Thyroid gland (tissue), 4 donors: ENCODE data around the gene MYZAP. TPM values are rescaled to one million over a fixed set of nuclear protein-coding genes. Genes with fewer than 3 reads are reported as not detected.

ENCODE experiments used
- DNase-seq, 2 donors: peaks; one replicate each; pipeline ENCODE4 v3.0.0-alpha.2; 2019
- H3K27ac ChIP-seq, 3 donors: fragments of 200-600 bp; sonication (generic); 1 replicate in 2 of 3; 2 replicates in 1 of 3; pipeline ENCODE4 v1.5.1; 2016 to 2019; ENCODE audit warnings: mild to moderate bottlenecking in 1 of 3, moderate library complexity in 1 of 3
- H3K27me3 ChIP-seq: fragments of 200-600 bp; sonication (generic); one replicate; pipeline ENCODE4 v1.5.1; 2019
- H3K36me3 ChIP-seq, 2 donors: fragments of 200-600 bp; sonication (generic); one replicate each; pipeline ENCODE4 v1.5.1; 2016 to 2019
- H3K4me1 ChIP-seq, 2 donors: fragments of 200-600 bp; sonication (generic); one replicate each; pipeline ENCODE4 v1.5.1; 2017 to 2019
- H3K4me3 ChIP-seq, 3 donors: fragments of 200-600 bp; sonication (generic); replicated peaks in 1 of 3; 1 replicate in 2 of 3; 2 replicates in 1 of 3; pipeline ENCODE4 v1.5.1; 2016; ENCODE audit warnings: mild to moderate bottlenecking in 1 of 3
- H3K9me3 ChIP-seq: fragments of 200-600 bp; sonication (generic); one replicate; pipeline ENCODE4 v1.5.1; 2017
- POLR2A ChIP-seq, 2 donors: fragments of 450-650 bp; IDR thresholded peaks; one replicate each; pipeline ENCODE4 v1.6.1; 2017; ENCODE audit warnings: antibody characterized with exemption in 2 of 2, mild to moderate bottlenecking in 2 of 2, moderate library complexity in 1 of 2
- WGBS, 2 donors: methylation state at CpG; one replicate each; pipeline ENCODE4 v1.1.5; 2017; 5-methylcytosine and 5-hydroxymethylcytosine counted together
- intact Hi-C: fragments of 100-400 bp; cut with DNase I; formaldehyde crosslinking; loops from one replicate; pipeline ENCODE4 v1.15.1; 2023
- total RNA-seq, 4 donors: library from RNA; depleted of rRNA; stranded (reverse); fragments of >200 nt; gene quantifications; one replicate each; pipeline ENCODE4 v1.2.3, GENCODE V29; 2016
- TF ChIP-seq, protein P1 (sequence below), 6 experiments: fragments of 200-600 bp in 3 of 6; fragments of 450-650 bp in 3 of 6; sonication (generic) in 3 of 6; IDR thresholded peaks; one replicate each; pipeline ENCODE4 v1.5.1; 2016 to 2019; ENCODE audit warnings: antibody characterized with exemption in 6 of 6, mild to moderate bottlenecking in 2 of 6, inconsistent platforms in 1 of 6, moderate library complexity in 1 of 6

Gene MYZAP
- total RNA-seq, 4 donors from 2014 or later = 3.2 to 20.7 (median 6.4) TPM

DNA sequence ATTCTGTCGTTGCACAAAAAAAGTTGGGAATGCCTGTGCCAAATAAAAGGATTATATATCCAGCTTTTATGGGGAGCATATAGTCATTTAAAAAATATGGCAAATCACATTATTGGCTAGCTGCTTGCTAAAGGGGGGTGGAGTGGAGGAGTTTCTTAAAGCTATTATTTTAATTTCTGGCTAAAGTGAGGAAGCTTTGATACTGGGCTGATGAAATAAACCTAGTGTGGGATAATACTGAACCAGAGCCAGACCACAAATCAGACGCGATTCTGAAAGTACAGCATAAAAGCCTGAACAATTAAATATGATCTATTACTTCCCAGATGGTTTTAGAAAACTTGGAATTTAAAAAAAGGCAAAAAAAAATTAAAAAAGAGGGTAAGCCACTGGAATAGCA is 129.2 kb downstream of the MYZAP start:
- no peaks in the 10 kb centered on the region for H3K9me3 ChIP-seq
- no peak for DNase-seq
- intact Hi-C loops = no loop called here
- TF ChIP-seq, protein P1, sequence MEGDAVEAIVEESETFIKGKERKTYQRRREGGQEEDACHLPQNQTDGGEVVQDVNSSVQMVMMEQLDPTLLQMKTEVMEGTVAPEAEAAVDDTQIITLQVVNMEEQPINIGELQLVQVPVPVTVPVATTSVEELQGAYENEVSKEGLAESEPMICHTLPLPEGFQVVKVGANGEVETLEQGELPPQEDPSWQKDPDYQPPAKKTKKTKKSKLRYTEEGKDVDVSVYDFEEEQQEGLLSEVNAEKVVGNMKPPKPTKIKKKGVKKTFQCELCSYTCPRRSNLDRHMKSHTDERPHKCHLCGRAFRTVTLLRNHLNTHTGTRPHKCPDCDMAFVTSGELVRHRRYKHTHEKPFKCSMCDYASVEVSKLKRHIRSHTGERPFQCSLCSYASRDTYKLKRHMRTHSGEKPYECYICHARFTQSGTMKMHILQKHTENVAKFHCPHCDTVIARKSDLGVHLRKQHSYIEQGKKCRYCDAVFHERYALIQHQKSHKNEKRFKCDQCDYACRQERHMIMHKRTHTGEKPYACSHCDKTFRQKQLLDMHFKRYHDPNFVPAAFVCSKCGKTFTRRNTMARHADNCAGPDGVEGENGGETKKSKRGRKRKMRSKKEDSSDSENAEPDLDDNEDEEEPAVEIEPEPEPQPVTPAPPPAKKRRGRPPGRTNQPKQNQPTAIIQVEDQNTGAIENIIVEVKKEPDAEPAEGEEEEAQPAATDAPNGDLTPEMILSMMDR (IDR thresholded peaks at IDR 0.05) = no peak
- no peak for TF ChIP-seq POLR2A (IDR thresholded peaks at IDR 0.05)
- H3K27me3 ChIP-seq = no peaks in the 10 kb centered on the region
- no peak overlapping the region for H3K4me3 ChIP-seq
- H3K4me1 ChIP-seq = no peaks in the 10 kb centered on the region
- WGBS, 2 donors = 74 to 78% methylated on average over 3 of the region's 3 CpGs
- peaks cover 0 to 7% of the 10 kb centered on the region in 2 donors for H3K36me3 ChIP-seq
- no peak overlapping the region for H3K27ac ChIP-seq

- intact Hi-C loops = no loop called here
- TF ChIP-seq, protein P1 (IDR thresholded peaks at IDR 0.05) = no peak
- TF ChIP-seq POLR2A (IDR thresholded peaks at IDR 0.05) = no peak
Measured at GRCh38 chr15:57726411-57726810, 134.7 kb downstream of the MYZAP start.

GRCh38 chr15:57727031-57727430 is 135.3 kb downstream of the MYZAP start:
- intact Hi-C loops = no loop called here

More at GRCh38 chr15:57726411-57726810, 134.7 kb downstream of the MYZAP start:
- DNase-seq = no peak
- no peaks in the 10 kb centered on the region for H3K27me3 ChIP-seq
- 90 to 92% methylated on average over 3 of the region's 3 CpGs for WGBS, 2 donors
- H3K36me3 ChIP-seq = no peaks in the 10 kb centered on the region
- H3K4me3 ChIP-seq = no peak overlapping the region
- no peaks in the 10 kb centered on the region for H3K9me3 ChIP-seq
- no peak overlapping the region for H3K27ac ChIP-seq
- no peaks in the 10 kb centered on the region for H3K4me1 ChIP-seq

DNA sequence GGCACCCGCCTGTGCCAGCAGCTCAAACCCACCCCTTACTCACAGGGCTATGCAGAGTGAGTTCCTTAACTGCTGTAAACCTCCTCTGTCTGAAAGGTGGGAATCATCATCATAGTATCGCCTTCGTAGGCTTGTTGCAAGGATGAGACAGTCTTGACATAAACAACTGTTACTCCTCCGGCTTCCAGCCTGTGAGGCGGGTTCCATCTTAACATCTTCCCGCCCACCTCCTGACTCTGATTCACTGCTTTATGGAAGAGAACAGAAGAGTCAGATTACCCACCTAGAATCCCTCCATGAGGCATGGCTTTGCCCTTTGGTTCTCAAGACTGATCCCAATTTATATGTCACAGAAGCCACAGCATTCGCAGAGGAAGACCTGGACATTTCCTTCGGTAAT is 136.7 kb downstream of the MYZAP start:
- H3K4me1 ChIP-seq = peaks cover 0 to 4% of the 10 kb centered on the region in 2 donors
- no peaks in the 10 kb centered on the region for H3K9me3 ChIP-seq
- intact Hi-C loops = no loop called here
- TF ChIP-seq POLR2A (IDR thresholded peaks at IDR 0.05) = no peak
- TF ChIP-seq, protein P1 (IDR thresholded peaks at IDR 0.05) = no peak
- no peaks in the 10 kb centered on the region for H3K27me3 ChIP-seq
- no peak for DNase-seq
- no peak overlapping the region for H3K4me3 ChIP-seq
- no peaks in the 10 kb centered on the region for H3K36me3 ChIP-seq
- H3K27ac ChIP-seq = no peak overlapping the region
- 96 to 98% methylated on average over 8 of the region's 8 CpGs for WGBS, 2 donors

More at GRCh38 chr15:57727031-57727430, 135.3 kb downstream of the MYZAP start:
- 93 to 98% methylated on average over 6 of the region's 6 CpGs for WGBS, 2 donors
- Histone ChIP-seq H3K27me3 (no peaks in the 10 kb centered on the region), H3K9me3 (no peaks in the 10 kb centered on the region), H3K36me3 (no peaks in the 10 kb centered on the region), H3K27ac (no peak overlapping the region), H3K4me3 (no peak overlapping the region), H3K4me1 (no peaks in the 10 kb centered on the region)
- no peak for DNase-seq
- no peak for TF ChIP-seq POLR2A (IDR thresholded peaks at IDR 0.05)
- TF ChIP-seq, protein P1 (IDR thresholded peaks at IDR 0.05) = no peak

GRCh38 chr15:57730876-57731275 is 139.2 kb downstream of the MYZAP start:
- Histone ChIP-seq H3K27me3 (no peaks in the 10 kb centered on the region), H3K36me3 (no peaks in the 10 kb centered on the region), H3K4me3 (no peak overlapping the region), H3K4me1 (peaks cover 0 to 4% of the 10 kb centered on the region in 2 donors), H3K9me3 (no peaks in the 10 kb centered on the region), H3K27ac (no peak overlapping the region)
- no peak for DNase-seq
- 89 to 91% methylated on average over 5 of the region's 5 CpGs for WGBS, 2 donors
- intact Hi-C loops = loop anchor here (10.0 kb wide), 2 partner anchors 124 to 344 kb away; no protein-coding TSS in a partner anchor
- TF ChIP-seq POLR2A (IDR thresholded peaks at IDR 0.05) = no peak
- TF ChIP-seq, protein P1 (IDR thresholded peaks at IDR 0.05) = no peak
